Transverse colon (tissue), 4 donors: ENCODE results near the gene TMA7B. TPM values are rescaled to one million over a fixed set of nuclear protein-coding genes. Genes with fewer than 3 reads are reported as not detected.

Source experiments
- DNase-seq: peaks from one replicate; pipeline ENCODE4 v3.0.0-alpha.2; 2019
- H3K27ac ChIP-seq, 4 donors: fragments of 200-600 bp; sonication (generic); 2 replicates each; pipeline ENCODE4 v1.5.1; 2016 to 2018; ENCODE audit warnings: inconsistent platforms in 4 of 4
- H3K27me3 ChIP-seq: fragments of 200-600 bp; sonication (generic); 2 replicates; pipeline ENCODE4 v1.5.1; 2017; ENCODE audit warnings: inconsistent platforms
- H3K36me3 ChIP-seq, 4 donors: fragments of 200-600 bp; sonication (generic); 2 replicates each; pipeline ENCODE4 v1.5.1; 2017 to 2019; ENCODE audit warnings: inconsistent platforms in 4 of 4
- H3K4me1 ChIP-seq, 4 donors: fragments of 200-600 bp; sonication (generic); 2 replicates each; pipeline ENCODE4 v1.5.1; 2017 to 2020; ENCODE audit warnings: inconsistent platforms in 4 of 4
- H3K4me3 ChIP-seq, 4 donors: fragments of 200-600 bp; sonication (generic); 1 replicate in 1 of 4; 2 replicates in 3 of 4; pipeline versions ENCODE4 v1.5.1 to v1.6.1; 2017 to 2019; ENCODE audit warnings: inconsistent platforms in 4 of 4
- H3K9me3 ChIP-seq, 2 donors: fragments of 200-600 bp; sonication (generic); 2 replicates each; pipeline ENCODE4 v1.5.1; 2017 to 2019; ENCODE audit warnings: inconsistent platforms in 2 of 2
- EP300 ChIP-seq: sonication (generic); formaldehyde crosslinking; IDR thresholded peaks from one replicate; pipeline ENCODE4 v1.6.1; 2017; ENCODE audit warnings: antibody characterized with exemption, low read depth
- POLR2A ChIP-seq: fragments of 450-650 bp; IDR thresholded peaks from one replicate; pipeline ENCODE4 v1.6.1; 2016; ENCODE audit warnings: antibody characterized with exemption, mild to moderate bottlenecking, moderate library complexity
- POLR2AphosphoS5 ChIP-seq, 3 donors: sonication (generic); formaldehyde crosslinking; IDR thresholded peaks; one replicate each; pipeline ENCODE4 v1.6.1; 2016; ENCODE audit warnings: antibody characterized with exemption in 3 of 3
- WGBS, 2 donors: methylation state at CpG; one replicate each; pipeline ENCODE4 v1.1.5; 2018; ENCODE audit warnings: low coverage in 1 of 2; 5-methylcytosine and 5-hydroxymethylcytosine counted together
- in situ Hi-C, 4 donors: fragments of 200-750 bp; cut with MboI; loops; one replicate each; pipeline versions ENCODE4 v1.15.0 to v1.15.1; 2017; ENCODE audit warnings: low sequenced_read_pairs in 3 of 4, low pct_ligation_motif_present in 1 of 4, low pct_unique_long_range_greater_than_20kb in 1 of 4
- intact Hi-C: fragments of 100-400 bp; cut with DNase I; formaldehyde crosslinking; loops from one replicate; pipeline ENCODE4 v1.15.1; 2023; ENCODE audit warnings: low total_unique reads
- total RNA-seq, 4 donors: library from RNA; depleted of rRNA; stranded (reverse); fragments of >200 nt; gene quantifications; one replicate each; pipeline ENCODE4 v1.1.0, GENCODE V29; 2016
- TF ChIP-seq, protein P1 (sequence below), 5 experiments: fragments of 200-600 bp in 3 of 5; fragments of 450-650 bp in 2 of 5; sonication (generic) in 3 of 5; IDR thresholded peaks; 1 replicate in 2 of 5; 2 replicates in 3 of 5; pipeline ENCODE4 v1.5.1; 2016 to 2017; ENCODE audit warnings: antibody characterized with exemption in 5 of 5, inconsistent platforms in 3 of 5, mild to moderate bottlenecking in 2 of 5, moderate library complexity in 1 of 5

The TMA7B gene
- total RNA-seq, 4 donors from 2014 or later: 0.80 TPM; not detected in 3

DNA sequence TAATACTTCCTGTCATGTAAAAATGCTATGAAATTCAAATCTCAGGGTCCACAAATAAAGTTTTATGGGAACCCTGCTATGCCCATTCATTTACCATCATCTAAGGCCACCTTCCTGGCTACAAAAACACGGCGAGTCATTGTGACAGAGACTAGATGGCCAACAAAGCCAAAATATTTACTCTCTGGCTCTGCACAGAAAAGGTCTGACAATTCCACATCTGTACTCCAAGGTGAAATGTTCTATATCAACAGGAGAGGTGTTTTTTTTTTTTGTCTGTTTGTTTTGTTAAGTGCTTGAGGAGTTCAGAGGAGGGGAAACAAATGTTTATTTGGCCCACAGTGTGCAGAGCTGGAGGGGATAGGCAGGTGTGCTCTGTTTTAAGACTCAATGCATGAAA lies 18.6 kb upstream of the TMA7B start:
- no peaks in the 10 kb centered on the region for H3K27me3 ChIP-seq
- in situ Hi-C loops: no loop called here
- no peaks in the 10 kb centered on the region for H3K36me3 ChIP-seq
- DNase-seq: no peak
- H3K27ac ChIP-seq: no peak overlapping the region
- H3K9me3 ChIP-seq: no peaks in the 10 kb centered on the region
- 85 to 100% methylated on average over 2 of the region's 2 CpGs for WGBS, 2 donors
- intact Hi-C loops: no loop called here
- H3K4me1 ChIP-seq: no peaks in the 10 kb centered on the region
- TF ChIP-seq, protein P1, sequence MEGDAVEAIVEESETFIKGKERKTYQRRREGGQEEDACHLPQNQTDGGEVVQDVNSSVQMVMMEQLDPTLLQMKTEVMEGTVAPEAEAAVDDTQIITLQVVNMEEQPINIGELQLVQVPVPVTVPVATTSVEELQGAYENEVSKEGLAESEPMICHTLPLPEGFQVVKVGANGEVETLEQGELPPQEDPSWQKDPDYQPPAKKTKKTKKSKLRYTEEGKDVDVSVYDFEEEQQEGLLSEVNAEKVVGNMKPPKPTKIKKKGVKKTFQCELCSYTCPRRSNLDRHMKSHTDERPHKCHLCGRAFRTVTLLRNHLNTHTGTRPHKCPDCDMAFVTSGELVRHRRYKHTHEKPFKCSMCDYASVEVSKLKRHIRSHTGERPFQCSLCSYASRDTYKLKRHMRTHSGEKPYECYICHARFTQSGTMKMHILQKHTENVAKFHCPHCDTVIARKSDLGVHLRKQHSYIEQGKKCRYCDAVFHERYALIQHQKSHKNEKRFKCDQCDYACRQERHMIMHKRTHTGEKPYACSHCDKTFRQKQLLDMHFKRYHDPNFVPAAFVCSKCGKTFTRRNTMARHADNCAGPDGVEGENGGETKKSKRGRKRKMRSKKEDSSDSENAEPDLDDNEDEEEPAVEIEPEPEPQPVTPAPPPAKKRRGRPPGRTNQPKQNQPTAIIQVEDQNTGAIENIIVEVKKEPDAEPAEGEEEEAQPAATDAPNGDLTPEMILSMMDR (IDR thresholded peaks at IDR 0.05): no peak
- TF ChIP-seq POLR2A (no peak), POLR2AphosphoS5 (IDR thresholded peaks at IDR 0.05) (no peak), EP300 (no peak)
- no peak overlapping the region for H3K4me3 ChIP-seq

DNA sequence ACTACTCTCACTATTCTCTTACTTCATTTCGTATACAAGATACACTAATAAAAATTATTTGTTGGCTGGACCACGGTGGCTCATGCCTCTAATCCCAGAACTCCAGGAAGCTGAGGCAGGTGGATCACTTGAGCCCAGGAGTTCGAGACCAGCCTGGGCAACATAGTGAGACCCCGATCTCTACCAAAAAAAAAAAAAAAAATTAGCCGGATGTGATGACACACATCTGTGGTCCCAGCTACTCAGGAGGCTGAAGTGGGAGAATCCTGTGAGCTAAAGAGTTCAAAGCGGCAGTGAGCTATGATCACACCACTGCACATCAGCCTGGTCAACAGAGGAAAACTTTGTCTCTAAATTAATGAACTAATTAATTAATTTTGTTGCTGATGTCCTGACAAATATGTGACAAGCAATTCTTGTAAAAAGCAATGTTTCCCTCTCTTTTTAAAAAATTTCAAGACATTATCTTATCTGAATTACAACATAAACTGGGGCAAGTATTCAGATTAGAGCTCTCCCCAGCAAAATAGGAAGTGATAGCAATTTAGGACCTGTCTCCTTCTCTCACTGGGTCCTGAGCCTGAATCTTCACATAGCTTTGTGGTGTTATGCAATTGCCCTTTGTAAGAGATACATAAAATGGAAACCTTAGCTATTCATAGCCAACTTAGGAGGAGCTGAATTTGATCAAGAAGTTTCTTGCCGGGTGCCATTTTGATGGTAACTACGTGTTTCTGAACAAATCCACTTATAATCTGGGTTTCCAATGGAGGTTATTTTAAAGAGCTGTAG lies 17.6 kb upstream of the TMA7B start:
- 81 to 82% methylated on average over 5 to 8 of the region's 8 CpGs for WGBS, 2 donors
- TF ChIP-seq POLR2AphosphoS5 (IDR thresholded peaks at IDR 0.05) (no peak), POLR2A (no peak)
- in situ Hi-C loops: no loop called here
- Histone ChIP-seq H3K27ac (no peak overlapping the region), H3K36me3 (no peaks in the 10 kb centered on the region), H3K27me3 (no peaks in the 10 kb centered on the region), H3K4me3 (no peak overlapping the region), H3K4me1 (no peaks in the 10 kb centered on the region), H3K9me3 (no peaks in the 10 kb centered on the region)
- intact Hi-C loops: no loop called here
- DNase-seq: no peak

DNA sequence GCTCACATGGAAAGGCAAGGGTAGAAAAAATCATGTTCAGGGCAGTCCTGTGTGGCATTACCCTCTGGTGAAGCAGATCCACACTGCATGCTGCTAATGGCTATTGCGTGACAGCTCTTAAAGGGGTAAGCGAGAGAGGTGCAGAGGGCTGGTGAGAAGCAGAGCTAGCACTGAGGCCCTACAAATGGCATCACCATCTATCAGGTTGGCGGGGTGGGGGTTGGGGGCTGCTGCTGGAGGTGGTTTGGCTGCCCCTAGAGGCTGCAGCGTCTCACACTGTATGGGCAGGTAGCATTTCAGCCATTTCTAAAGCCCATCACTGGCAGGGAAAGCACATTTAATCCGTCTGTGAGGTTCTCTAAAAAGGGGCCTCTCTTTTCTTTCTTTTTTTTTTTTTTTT lies 16.9 kb upstream of the TMA7B start:
- no peaks in the 10 kb centered on the region for H3K4me1 ChIP-seq
- H3K36me3 ChIP-seq: no peaks in the 10 kb centered on the region
- intact Hi-C loops (no loop called here), in situ Hi-C loops (no loop called here)
- H3K9me3 ChIP-seq: no peaks in the 10 kb centered on the region
- no peak overlapping the region for H3K4me3 ChIP-seq
- no peak overlapping the region for H3K27ac ChIP-seq
- no peaks in the 10 kb centered on the region for H3K27me3 ChIP-seq
- DNase-seq: no peak
- whole genome bisulfite sequencing, 2 donors: 80 to 81% methylated on average over 1 to 5 of the region's 5 CpGs
- TF ChIP-seq POLR2A (no peak), EP300 (no peak), POLR2AphosphoS5 (IDR thresholded peaks at IDR 0.05) (no peak)
- TF ChIP-seq, protein P1 (IDR thresholded peaks at IDR 0.05): no peak

DNA sequence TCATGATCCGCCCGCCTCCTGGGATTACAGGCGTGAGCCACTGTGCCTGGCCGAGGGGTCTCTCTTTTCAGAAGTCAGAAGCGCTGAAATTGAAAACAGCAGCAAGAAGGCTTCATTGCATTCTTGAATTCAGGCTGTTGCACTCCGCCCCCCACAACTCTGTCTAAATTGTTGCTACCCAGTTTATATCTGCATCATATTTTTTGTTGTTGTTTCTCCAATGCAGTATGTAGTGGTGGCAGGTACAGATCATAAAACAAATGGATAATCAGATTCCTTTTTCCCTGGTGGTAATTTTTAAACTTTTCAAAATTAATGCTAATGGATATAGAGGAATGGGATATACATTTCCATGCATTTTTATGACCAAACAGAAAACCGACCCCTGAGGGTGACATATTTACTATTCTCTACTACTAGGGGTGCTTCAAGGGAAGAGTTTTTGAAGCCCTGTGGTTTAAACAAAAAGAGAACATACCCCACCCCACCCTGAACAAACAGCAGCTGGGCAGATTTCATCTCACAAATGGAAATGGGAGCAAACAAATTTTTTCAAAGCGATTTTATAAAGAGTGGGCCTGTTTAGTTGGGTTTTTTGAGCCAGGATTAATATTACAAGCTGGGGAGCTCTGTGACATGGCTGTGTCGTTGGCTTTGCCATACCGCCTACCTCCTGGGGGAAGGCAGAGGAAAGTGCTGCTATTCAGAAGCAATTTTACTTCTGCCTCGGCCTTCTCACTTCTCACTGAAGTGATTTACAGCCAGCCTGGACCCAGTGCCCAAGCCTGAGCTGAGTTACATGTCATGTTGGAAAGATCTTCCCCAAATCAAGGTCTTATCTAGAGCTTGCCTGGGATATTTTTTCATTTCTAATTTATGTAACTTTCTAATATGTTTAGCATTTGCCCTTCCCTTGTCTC lies 16.0 kb upstream of the TMA7B start:
- no peaks in the 10 kb centered on the region for H3K9me3 ChIP-seq
- DNase-seq: no peak
- no peak for TF ChIP-seq POLR2AphosphoS5 (IDR thresholded peaks at IDR 0.05)
- TF ChIP-seq, protein P1 (IDR thresholded peaks at IDR 0.05): no peak
- TF ChIP-seq EP300: no peak
- WGBS, 2 donors: 77 to 81% methylated on average over 9 to 11 of the region's 11 CpGs
- intact Hi-C loops (no loop called here), in situ Hi-C loops (no loop called here)
- H3K4me3 ChIP-seq: no peak overlapping the region
- H3K4me1 ChIP-seq: no peaks in the 10 kb centered on the region
- no peak overlapping the region for H3K27ac ChIP-seq
- no peaks in the 10 kb centered on the region for H3K27me3 ChIP-seq
- H3K36me3 ChIP-seq: no peaks in the 10 kb centered on the region
